GM23338 (cell line): ENCODE results near the gene ACVRL1. TPM values are rescaled to one million over a fixed set of nuclear protein-coding genes. Genes with fewer than 3 reads are reported as not detected.

Experiments
- CREB1 ChIP-seq: fragments of 250-450 bp; sonication (Bioruptor Pico); IDR thresholded peaks from 2 replicates; pipeline ENCODE4 v1.5.0; 2020; ENCODE audit warnings: low read depth, mild to moderate bottlenecking, moderate library complexity
- EZH2 ChIP-seq: fragments of 200-600 bp; sonication (generic); IDR thresholded peaks from one replicate; pipeline ENCODE4 v1.8.0; 2017; ENCODE audit warnings: antibody characterized with exemption, mild to moderate bottlenecking, low read depth; ENCODE audit not compliant: unreplicated experiment
- JUNB ChIP-seq: IDR thresholded peaks from one replicate; pipeline ENCODE4 v1.6.1; 2016; ENCODE audit warnings: antibody characterized with exemption; ENCODE audit not compliant: unreplicated experiment
- NANOG ChIP-seq: IDR thresholded peaks from 2 replicates; pipeline ENCODE4 v1.6.1; 2016; ENCODE audit warnings: antibody characterized with exemption, borderline replicate concordance
- STAT1 ChIP-seq: IDR thresholded peaks from one replicate; pipeline ENCODE4 v1.6.1; 2016; ENCODE audit warnings: antibody characterized with exemption; ENCODE audit not compliant: unreplicated experiment
- ZNF114 ChIP-seq: fragments of 250-450 bp; sonication (Bioruptor Pico); IDR thresholded peaks from 2 replicates; pipeline ENCODE4 v1.5.0; 2020; ENCODE audit warnings: mild to moderate bottlenecking, moderate library complexity
- ZNF331 ChIP-seq: fragments of 250-450 bp; sonication (Bioruptor Pico); IDR thresholded peaks from 2 replicates; pipeline ENCODE4 v1.5.0; 2020; ENCODE audit warnings: low read depth, mild to moderate bottlenecking, moderate library complexity
- polyA plus RNA-seq: library from polyadenylated mRNA; unstranded; fragments of >200 nt; fragmentation: Nextera tagmentation; extraction: Ambion mirVana; gene quantifications from 2 replicates; pipeline ENCODE4 v1.2.1, GENCODE V29; 2016
- total RNA-seq: library from RNA; depleted of rRNA; stranded (reverse); fragments of >200 nt; shearing (Covaris generic); gene quantifications from 2 replicates; pipeline ENCODE4 v1.2.3, GENCODE V29; 2014
- TF ChIP-seq, protein P1 (sequence below): IDR thresholded peaks from one replicate; pipeline ENCODE4 v1.6.1; 2018; ENCODE audit warnings: antibody characterized with exemption; ENCODE audit not compliant: unreplicated experiment
- TF ChIP-seq, protein P2 (sequence below): IDR thresholded peaks from 2 replicates; pipeline ENCODE4 v1.6.1; 2016; ENCODE audit warnings: antibody characterized with exemption
- TF ChIP-seq, protein P3 (sequence below), 2 experiments: fragments of 200-600 bp in 1 of 2; sonication (generic) in 1 of 2; conservative IDR thresholded peaks; 2 replicates each; pipeline versions ENCODE4 v1.5.1 to v1.6.1; 2016 to 2017; ENCODE audit warnings: antibody characterized with exemption in 2 of 2, low read depth in 2 of 2, mild to moderate bottlenecking in 2 of 2, moderate library complexity in 1 of 2

Gene ACVRL1
- total and polyA plus RNA-seq, 2 experiments from 2014 or later = 0.28 TPM; not detected in 1

DNA sequence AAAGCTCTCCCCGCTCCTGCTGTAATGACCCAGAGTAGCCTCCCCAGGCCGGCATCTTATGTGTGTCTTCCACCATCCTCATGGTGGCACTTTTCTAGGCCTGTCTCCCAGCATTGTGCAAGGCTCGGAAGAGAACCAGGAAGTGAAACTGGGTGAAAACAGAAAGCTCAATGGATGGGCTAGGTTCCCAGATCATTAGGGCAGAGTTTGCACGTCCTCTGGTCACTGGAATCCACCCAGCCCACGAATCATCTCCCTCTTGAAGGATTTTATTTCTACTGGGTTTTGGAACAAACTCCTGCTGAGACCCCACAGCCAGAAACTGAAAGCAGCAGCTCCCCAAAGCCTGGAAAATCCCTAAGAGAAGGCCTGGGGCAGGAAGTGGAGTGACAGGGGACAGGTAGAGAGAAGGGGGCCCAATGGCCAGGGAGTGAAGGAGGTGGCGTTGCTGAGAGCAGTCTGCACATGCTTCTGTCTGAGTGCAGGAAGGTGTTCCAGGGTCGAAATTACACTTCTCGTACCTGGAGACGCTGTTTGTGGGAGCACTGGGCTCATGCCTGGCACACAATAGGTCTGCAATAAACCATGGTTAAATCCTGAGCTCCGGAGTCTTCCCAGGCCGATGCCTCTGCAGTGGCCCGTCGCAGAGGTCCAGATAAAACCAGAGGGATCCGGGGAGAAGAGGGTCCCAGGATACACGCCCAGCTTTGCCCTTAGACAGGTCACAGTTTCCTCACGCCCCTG, 15.6 kb downstream of the ACVRL1 start (continued):
- TF ChIP-seq, protein P1, sequence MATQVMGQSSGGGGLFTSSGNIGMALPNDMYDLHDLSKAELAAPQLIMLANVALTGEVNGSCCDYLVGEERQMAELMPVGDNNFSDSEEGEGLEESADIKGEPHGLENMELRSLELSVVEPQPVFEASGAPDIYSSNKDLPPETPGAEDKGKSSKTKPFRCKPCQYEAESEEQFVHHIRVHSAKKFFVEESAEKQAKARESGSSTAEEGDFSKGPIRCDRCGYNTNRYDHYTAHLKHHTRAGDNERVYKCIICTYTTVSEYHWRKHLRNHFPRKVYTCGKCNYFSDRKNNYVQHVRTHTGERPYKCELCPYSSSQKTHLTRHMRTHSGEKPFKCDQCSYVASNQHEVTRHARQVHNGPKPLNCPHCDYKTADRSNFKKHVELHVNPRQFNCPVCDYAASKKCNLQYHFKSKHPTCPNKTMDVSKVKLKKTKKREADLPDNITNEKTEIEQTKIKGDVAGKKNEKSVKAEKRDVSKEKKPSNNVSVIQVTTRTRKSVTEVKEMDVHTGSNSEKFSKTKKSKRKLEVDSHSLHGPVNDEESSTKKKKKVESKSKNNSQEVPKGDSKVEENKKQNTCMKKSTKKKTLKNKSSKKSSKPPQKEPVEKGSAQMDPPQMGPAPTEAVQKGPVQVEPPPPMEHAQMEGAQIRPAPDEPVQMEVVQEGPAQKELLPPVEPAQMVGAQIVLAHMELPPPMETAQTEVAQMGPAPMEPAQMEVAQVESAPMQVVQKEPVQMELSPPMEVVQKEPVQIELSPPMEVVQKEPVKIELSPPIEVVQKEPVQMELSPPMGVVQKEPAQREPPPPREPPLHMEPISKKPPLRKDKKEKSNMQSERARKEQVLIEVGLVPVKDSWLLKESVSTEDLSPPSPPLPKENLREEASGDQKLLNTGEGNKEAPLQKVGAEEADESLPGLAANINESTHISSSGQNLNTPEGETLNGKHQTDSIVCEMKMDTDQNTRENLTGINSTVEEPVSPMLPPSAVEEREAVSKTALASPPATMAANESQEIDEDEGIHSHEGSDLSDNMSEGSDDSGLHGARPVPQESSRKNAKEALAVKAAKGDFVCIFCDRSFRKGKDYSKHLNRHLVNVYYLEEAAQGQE = no peak
- TF ChIP-seq NANOG (no peak), STAT1 (no peak), JUNB (no peak), ZNF114 (CRISPR knock-in tag) (no peak), ZNF331 (CRISPR knock-in tag) (no peak), CREB1 (CRISPR knock-in tag) (no peak), EZH2 (no peak)
- TF ChIP-seq, protein P2, sequence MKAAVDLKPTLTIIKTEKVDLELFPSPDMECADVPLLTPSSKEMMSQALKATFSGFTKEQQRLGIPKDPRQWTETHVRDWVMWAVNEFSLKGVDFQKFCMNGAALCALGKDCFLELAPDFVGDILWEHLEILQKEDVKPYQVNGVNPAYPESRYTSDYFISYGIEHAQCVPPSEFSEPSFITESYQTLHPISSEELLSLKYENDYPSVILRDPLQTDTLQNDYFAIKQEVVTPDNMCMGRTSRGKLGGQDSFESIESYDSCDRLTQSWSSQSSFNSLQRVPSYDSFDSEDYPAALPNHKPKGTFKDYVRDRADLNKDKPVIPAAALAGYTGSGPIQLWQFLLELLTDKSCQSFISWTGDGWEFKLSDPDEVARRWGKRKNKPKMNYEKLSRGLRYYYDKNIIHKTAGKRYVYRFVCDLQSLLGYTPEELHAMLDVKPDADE = no peak
- TF ChIP-seq, protein P3, sequence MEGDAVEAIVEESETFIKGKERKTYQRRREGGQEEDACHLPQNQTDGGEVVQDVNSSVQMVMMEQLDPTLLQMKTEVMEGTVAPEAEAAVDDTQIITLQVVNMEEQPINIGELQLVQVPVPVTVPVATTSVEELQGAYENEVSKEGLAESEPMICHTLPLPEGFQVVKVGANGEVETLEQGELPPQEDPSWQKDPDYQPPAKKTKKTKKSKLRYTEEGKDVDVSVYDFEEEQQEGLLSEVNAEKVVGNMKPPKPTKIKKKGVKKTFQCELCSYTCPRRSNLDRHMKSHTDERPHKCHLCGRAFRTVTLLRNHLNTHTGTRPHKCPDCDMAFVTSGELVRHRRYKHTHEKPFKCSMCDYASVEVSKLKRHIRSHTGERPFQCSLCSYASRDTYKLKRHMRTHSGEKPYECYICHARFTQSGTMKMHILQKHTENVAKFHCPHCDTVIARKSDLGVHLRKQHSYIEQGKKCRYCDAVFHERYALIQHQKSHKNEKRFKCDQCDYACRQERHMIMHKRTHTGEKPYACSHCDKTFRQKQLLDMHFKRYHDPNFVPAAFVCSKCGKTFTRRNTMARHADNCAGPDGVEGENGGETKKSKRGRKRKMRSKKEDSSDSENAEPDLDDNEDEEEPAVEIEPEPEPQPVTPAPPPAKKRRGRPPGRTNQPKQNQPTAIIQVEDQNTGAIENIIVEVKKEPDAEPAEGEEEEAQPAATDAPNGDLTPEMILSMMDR (conservative IDR thresholded peaks at IDR 0.05; ENCODE audit: low read depth in 2 of 2) = no peak
